CD4-positive, alpha-beta T cell treated with Interleukin-17A for 4 hours (primary cell): ENCODE measurements around the gene RAB21.
A peak's percentile ranks its signal among the peaks of the same experiment; 100 is the strongest.
"Not testable (repeated sequence)": the region's sequence is repeated elsewhere in the genome, so short reads cannot be mapped to it uniquely, and the experiment has no call there.

Source experiments
- DNase-seq: peaks from one replicate; pipeline ENCODE4 v3.0.0-alpha.2; 2020; ENCODE audit warnings: mixed read lengths

RAB21 gene

DNA sequence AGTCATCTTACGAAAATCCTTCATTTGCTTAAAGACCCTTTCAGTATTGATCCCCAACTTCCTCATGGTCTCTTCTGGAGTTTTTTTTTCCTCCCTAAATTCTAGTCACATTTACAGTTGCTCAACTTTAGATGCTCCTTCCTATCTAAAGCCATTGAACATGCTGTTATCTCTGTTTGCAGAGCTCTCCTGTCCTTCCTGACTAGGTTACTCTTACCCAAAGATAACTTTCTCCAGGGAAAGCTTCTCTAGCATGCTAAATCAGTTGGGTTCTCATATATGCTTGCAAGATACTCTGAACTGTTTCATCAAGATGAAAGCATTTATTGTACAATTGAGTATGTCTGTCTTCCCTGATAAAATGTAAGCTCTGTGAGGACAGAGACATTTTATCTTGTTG, 1.8 kb upstream of the RAB21 start:
- no peak for DNase-seq

DNA sequence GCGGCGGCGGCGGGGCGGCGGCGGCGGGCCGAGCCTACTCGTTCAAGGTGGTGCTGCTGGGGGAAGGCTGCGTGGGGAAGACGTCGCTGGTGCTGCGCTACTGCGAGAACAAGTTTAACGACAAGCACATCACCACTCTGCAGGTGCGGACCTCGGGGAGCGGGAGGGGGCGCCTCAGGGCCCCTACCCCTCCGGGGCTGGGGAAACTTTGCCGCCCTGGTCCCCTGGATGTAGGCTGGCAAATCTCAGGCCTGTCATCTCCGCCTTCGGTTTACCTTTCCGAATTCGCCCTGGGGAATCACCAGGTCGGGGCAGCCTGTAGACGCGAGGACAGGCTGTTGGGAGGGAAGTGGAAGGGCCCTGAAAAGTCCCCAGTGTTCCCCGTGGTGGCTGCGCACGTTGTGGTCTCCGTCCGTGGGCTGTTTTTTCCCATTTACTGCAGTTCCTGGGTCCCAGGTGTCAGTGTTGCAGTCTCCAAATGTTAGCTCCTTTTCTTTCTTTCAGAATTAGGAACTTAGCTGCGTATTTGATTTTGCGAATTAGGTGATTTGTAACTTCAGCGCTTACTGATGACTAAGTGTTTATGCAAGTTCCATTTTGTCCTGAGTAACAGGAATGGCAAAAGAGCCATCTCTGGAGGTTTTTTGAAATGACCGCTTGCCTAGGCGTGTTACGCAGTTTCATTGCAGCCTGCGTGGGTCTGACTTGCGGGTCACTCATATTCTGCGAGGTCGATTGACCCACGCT, 656 bp downstream of the RAB21 start:
- DNase-seq: no peak

DNA sequence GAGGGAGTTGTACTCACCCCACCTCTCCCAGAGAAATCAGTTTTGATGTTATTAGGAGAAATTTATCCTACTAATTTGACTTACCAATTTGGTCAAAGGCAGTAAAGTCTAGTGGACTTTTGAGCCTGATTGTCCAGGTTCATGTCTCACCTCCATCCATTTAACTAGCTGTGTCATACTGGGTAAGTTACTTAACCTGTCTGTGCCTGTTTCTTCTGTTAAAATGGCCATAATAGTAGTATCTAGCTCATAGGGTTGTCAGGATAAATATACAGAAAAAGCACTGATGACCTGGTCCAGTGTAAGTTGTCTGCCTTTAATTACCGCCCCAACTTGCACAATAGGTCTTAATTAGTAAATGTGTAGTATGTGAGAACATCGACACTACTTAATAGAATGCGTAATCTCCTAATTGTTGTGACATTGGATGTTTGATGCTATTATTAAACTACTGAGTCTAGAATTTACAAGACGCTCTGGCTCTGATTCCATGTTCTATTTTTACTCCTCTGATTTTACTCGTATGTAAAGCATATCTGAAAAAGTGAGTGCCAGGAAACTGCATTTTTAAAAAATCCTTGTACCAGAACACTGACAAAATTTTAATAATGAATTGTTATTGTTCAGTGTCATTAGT, 1.5 kb downstream of the RAB21 start:
- DNase-seq: no peak

DNA sequence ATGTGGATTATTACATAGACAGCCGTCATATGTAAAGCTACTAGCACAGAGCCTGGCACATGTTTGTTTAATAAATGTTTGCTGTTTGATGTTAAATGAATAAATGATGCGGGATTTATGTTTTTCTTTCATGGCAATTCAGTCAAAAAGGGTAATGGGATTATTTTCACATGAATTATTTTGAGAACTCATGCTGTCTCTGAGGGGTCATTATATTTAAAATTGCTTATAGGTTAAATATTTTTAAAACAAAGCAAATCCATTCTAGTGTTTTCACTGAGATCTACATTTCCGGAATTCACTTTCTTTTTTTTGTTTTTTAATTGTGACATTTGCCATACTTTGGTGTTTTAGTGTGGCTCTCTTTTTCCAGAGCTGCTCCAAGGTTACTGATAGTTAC, 5.3 kb downstream of the RAB21 start:
- no peak for DNase-seq

DNA sequence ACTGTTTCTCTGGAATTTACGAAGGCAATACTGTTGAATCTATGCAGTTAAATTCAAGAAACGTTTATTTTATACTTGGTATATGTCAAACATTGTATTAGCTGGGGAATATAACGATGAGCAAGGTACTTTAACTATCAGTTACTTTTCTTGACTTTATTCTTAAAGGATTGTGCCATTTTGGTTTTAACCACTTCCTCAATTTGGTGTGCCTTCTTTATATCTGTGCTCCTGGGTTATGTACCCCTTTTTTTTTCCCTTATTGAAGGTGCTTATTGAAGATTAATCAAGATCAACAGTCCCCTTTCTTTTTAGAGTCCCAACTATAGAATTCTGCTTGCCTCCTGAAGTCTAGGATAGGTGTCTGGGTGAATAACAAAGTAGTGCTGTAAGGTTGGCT, 5.8 kb downstream of the RAB21 start:
- DNase-seq: no peak

DNA sequence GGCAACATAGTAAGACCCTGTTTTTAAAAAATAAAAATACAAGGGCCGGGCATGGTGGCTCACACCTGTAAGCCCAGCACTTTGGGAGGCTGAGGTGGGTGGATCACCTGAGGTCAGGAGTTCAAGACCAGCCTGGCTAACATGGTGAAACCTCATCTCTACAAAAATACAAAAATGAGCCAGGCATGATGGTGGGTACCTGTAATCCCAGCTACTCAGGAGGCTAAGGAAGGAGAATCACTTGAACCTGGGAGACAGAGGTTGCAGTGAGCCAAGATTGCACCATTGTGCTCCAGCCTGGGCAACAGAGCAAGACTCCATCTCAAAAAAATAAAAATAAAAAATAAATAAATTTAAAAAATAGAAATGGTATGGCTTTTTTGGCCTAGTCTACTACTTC, 6.7 kb downstream of the RAB21 start:
- not testable (repeated sequence) for DNase-seq

DNA sequence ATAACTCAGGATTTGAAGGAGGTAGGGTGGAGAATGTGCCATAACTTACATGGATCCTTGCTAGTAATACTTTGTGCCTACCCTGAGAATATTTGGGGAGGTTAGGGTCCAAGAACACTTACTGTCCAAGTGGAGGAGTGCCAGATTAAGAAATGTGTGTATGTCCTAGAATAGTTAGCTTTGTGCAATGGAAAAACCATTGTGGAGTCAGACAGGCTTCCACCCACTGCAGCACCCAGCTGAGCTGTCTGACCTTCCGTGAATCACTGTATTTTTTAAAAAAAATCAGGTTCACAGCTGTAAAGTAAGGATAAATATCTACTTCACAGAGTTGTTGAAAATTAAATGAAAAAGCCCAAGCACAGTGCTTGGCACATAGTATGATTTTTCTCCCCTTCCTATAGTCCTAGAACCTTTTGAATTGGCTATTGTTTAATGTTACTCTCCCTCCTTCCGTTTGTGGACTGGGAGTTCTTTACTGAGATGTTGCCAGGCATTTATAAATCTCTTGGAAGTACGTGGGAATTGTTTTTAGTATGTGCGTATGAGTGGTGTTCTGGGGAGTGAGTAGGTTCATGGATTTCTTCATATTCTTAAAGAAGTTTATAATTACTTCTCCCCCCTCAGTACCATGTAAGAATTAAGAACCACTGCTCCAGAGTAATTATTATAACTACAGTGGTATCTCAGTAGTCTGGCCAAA, 9.2 kb downstream of the RAB21 start:
- DNase-seq: no peak

DNA sequence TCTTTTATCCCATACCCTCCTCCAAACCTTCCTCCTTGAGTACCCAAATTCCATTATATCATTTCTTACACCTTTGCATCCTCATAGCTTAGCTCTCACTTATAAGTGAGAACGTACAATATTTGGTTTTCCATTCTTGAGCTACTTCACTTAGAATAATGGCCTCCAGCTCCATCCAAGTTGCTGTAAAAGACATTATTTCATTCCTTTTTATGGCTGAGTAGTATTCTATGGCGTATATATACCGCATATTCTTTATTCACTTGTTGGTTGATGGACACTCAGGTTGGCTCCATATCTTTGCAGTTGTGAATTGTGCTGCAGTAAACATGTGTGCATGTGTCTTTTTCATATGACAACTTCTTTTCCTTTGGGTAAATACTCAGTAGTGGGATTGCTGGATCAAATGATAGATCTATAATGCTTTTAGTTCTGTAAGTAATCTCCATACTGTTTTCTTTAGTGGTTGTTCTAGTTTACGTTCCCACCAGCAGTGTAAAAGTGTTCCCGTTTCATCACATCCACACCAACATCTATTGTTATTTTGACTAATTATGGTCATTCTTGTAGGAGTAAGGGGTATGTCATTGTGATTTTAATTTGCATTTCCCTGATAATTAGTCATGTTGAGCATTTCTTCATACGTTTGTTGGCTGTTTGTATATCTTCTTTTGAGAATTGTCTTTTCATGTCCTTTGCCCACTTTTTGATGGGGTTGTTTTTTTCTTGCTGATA, 10.1 kb downstream of the RAB21 start:
- no peak for DNase-seq

DNA sequence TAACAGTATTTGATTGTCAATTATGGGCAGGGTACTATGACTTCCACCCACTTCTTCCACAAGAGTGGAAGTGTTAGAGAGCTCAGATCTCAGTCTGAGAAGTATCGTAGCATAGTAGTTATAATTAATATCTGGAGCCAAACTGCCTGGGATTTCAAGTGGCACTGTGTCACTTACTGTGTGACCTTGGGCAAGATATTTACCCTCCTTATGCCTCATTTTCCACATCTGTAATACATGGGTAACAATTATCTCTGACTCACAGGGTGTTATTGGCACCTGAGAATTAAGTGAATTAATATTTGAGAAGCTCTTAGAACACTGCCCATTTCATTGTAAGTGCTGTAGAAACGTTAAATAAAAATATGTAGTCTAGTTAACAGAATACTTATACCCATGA, 11.5 kb downstream of the RAB21 start:
- DNase-seq: no peak

DNA sequence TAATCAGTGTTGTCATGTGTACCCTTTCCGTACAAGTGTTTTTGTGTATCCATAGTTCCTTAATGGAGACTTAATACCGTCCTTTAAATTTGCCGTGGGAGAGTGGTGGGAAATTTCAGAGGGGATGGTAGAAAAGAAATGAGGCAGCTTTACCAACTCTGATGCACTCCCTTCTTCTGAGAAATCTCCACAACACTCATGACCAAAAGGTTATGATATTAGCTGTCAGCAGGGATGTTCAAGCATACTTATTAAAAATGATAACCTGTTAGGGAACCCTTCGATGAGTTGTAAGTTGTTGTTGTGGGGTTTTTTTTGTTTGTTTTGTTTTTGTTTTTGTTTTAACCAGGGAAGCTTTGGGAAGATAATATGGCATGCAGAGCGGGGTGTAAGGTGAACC, 12.5 kb downstream of the RAB21 start:
- no peak for DNase-seq

DNA sequence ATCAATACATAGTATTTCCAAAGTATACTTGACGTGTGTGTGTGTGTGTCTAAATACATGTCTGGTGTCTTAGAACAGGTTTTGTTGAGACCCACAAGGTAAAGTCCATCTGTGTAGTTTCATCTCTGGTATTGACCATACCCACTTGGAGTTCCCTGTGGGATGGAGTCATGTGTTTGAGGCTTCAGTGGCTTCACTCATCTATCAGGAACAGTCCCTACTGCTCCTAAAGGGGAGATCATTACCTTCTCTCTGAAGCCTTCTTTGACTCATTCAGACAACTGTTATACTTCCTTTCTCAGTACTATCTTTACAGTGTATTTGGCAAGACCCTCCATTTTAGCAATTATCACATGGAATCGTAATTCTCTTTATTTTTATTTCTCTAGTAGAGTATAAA, 14.2 kb downstream of the RAB21 start:
- no peak for DNase-seq

DNA sequence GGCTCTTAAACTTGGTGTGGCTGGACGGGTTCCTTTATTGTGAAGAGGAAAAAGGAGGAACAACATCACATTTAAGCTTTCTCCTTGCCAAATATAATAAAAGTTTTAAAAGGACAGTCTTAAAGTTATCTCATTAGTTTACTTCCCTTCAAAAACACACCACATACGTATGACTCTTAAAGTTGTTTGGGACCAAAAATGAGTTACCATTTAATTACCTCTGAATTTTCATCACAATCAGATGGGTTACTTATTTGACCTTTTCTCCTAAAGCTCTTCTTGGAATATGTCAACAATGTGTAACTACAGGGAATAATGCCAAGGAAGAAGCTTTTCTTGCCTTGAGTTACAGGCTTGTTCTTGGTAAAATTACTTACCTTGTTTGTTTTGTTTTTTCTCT, 16.4 kb downstream of the RAB21 start:
- no peak for DNase-seq

DNA sequence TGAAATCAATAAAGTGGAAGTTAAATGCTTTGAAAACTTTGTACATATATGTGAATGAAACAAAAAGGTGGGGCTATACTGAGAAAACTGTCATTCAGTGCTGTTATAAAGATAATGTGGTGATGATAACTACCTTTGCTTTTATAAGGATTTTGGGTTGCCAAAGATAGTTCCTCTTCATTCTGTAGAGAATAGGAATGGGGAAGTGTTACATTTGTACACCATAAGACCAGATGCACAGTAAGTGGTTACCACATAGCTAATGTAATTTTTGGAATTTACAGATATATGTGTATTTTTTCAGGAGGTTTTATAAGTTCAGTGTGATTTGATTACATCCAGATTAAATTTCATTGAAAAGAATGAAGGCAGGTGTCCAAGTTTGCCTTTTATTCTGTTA, 18.1 kb downstream of the RAB21 start:
- DNase-seq: no peak

DNA sequence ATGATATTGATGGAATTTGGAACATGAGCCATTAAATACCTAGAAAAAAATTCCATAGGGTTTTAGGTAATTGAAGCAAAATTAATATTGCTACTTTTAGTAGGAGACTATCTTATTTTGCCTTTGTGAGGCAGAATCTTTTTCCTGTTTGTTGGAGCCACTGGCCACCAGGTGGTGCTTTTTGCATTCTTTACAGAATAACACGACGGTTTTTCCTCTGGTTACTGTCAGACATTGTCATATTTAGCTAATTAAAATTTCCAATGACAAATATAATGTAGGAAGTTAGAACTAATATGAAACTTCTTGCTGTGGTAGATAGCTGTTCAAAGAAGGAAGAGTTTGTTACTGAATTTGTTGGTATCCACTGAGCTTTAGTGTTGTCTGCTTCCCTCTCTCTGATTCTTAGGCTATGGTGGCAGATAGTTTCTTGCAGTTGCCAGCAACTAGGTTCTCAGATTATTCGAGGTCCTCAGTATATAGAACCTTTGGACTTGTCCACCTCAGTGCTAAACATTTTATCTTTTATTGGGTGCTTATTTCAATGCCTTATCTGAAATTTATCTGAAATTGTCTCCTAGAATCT, 25.7 kb downstream of the RAB21 start:
- DNase-seq: peak; percentile 60

DNA sequence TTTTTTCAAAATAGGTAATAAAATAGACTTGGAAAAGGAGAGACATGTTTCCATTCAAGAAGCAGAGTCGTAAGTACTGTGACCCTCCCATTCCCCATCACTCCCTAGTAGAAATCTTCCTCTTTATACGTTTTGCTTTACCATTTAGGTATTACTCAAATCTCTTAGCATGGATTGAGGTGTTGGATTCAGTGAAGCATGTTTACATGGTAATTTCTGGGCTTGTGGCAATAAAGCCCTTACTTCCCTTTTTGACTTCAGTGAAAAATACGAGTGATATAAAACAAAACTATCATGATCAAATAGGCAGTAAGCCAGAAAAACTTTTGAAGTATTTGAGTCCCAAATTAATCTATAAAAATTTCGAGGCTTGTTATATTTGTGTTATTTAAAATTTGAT, 27.4 kb downstream of the RAB21 start:
- DNase-seq: no peak

DNA sequence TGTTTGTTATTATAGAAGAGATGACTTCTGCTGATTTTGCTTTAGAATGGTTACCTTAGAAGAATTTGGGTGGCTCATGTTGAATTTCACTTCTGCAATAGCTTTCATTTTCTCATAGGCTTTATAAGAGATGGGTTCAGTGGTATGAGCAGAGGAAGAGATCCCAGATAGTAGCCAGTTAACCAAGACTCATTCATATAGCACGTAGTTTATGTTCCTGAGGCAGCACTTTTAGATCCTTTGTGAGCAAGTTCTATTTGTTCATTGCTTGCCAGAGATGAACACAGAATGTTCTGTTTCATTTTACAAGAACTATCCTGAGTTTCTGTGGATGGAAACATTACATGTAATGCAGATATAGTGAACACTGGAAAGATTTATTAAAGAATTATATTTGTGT, 32.2 kb downstream of the RAB21 start:
- no peak for DNase-seq

DNA sequence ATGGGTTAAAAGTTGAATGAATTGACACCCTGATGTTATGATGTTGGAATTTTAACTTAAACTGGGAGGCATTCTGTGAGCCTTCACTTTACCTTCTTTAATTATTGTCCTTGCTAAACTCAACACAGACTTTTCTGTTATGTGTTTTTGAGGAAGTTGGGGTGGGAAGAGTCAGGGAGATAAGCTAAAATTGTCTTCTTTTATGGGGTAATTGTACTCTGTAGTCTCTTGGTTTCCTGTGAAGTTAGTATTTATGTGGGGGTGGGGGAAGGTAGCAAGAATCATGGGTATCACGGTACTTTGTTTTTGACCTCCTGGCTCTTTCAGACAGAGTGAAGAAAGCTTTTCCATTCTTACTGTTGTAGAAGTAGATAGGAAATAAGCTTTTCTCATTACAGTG, 32.9 kb downstream of the RAB21 start:
- DNase-seq: no peak

DNA sequence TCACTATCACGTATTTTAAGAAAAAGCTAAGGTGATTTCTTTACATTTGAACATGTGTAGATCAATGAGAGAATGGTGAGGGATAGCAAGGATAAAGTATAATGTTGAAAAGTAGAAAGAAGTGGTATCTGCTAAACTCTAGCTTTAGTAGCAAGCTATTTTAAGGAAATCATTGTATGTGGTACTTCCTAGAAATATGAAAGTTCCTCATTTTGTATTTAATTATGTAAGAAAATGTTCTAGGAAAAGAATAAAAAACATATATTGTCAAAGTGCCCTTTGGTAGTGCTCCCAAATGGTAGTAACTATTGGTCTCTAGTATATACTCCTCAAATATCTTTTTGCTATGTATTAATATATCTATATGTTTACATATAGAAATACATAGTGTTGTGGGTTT, 35.7 kb downstream of the RAB21 start:
- DNase-seq: no peak

DNA sequence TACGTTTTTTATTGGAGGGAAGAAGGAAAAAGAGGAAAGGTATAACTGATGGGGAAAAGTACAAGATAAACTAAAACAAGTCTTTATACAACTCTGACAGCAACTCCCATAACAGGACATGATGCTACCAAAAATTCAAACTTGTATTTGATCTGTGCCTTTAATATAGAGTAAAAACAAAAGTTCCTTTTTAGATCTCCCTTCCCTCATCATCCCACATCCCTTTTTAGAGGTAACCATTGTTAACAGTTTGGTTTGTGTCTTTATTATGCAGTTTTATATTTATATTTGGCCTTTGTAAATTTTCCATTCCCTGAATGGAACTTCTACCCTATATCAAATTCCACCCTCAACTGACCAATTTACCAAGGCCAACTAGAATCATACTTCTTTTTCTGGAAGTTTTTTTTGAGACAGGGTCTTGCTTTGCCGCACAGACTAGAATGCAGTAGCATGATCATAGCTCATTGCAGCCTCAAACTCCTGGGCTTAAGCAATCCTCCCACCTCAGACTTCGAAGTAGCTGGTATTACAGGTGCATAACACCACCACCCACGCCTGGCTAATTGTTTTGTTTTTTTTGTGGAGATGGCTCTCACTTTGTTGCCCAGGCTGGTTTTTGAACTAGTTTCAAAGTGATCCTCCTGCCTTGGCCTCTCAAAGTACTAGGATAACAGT, 36.9 kb downstream of the RAB21 start:
- DNase-seq: no peak

DNA sequence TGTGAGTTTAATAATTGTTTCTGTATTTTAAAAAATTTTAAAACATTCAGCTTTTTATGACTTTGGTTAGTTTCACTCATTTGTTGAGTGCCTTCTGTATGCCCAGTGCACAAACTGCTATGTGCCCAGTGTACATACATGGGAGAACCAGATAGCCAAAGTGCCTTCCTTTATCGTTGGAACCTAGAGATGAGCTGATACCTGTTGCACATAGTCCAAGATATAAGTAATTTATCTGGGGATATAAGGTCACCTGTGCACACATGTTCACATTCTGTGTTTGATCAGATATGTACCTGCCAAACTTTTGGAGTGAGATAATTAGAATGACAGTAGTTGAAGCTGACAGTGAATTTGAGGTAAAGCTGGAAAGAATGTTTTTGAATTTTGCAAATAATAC, 37.9 kb downstream of the RAB21 start:
- no peak for DNase-seq

DNA sequence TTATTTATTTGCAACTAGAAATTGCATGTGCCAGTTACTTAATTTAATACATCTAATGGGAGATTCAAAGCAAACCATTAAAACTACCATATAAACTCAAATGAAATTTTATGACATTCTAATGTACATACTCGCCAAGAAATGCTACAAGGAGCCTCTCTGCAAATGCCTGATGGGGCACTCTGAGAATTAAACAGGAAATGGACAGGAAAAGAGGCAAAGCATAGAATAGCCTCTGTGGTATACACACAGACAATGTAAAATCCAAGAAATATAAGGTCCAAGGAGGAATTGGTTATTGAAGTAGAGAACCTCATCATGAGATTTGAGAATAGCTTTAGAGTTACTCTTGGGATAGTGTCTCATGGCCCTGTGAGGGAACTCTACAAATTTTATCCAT, 41.2 kb downstream of the RAB21 start:
- DNase-seq: no peak

DNA sequence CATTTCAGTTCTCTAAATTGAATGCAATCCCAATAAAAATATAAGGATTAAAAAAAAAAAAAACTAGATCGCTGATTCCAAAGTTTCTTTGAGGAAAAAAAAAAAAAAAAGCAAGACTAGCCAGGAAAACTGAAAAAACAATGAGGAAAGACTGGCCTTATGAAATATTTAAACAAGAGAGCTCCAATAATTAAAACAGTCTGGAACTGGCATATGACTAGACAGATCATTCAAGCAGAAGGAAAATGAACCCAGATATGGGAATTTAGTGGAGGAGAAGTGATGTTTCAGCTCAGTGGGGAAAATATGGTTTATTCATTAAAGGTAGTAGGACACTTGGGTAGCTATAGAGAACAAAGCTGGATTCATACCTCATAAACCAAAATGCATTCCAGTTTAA, 42.9 kb downstream of the RAB21 start:
- DNase-seq: no peak

DNA sequence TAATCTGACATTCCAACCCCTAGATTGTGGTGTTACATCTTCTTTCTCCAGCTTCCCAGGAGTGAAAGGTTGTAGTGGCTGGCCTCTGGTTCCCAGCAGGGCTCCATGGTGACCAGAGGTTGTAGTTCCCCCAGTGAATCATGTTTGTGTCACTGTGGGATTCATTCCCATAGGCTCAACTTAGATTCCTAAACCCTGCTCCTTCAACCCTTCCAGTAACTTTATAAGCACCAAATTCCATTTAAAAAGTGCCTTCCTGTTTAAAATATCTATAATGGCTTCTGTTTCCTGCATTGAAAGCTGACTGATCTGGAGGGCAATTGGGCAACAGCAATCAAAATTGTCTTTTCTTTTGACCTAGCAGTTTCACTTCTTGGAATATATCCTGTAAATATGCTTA, 44.4 kb downstream of the RAB21 start:
- DNase-seq: no peak
